Heart left ventricle (tissue), 16 donors: Measurements from ENCODE around the gene ERC1. TPM values are rescaled to one million over a fixed set of nuclear protein-coding genes. Genes with fewer than 3 reads are reported as not detected.
A peak's percentile ranks its signal among the peaks of the same experiment; 100 is the strongest.

Experiments used
- ATAC-seq, 4 donors: fragments of 200-7000 bp; cut with Tn5 transposase; one replicate each; pipeline ENCODE4 v1.9.1; 2020 to 2022; ENCODE audit warnings: moderate library complexity in 4 of 4, mild to moderate bottlenecking in 3 of 4, moderate number of reproducible peaks in 1 of 4
- DNase-seq, 5 donors: peaks; one replicate each; pipeline ENCODE4 v3.0.0-alpha.2; 2020
- H3K27ac ChIP-seq, 12 donors: fragments of 200-600 bp; sonication (generic) in 4 of 12; one replicate each; pipeline versions ENCODE4 v1.5.0 to v1.8.0; 2016 to 2022; ENCODE audit warnings: mild to moderate bottlenecking in 2 of 12
- H3K27me3 ChIP-seq, 9 donors: fragments of 200-600 bp; sonication (generic) in 2 of 9; one replicate each; pipeline versions ENCODE4 v1.5.1 to v1.8.0; 2016 to 2022; ENCODE audit warnings: mild to moderate bottlenecking in 3 of 9
- H3K36me3 ChIP-seq, 9 donors: fragments of 200-600 bp; sonication (generic) in 2 of 9; one replicate each; pipeline versions ENCODE4 v1.5.0 to v1.8.0; 2018 to 2022; ENCODE audit warnings: mild to moderate bottlenecking in 2 of 9
- H3K4me1 ChIP-seq, 12 donors: fragments of 200-600 bp; sonication (generic) in 4 of 12; one replicate each; pipeline versions ENCODE4 v1.5.0 to v1.8.0; 2016 to 2022; ENCODE audit warnings: mild to moderate bottlenecking in 3 of 12
- H3K4me3 ChIP-seq, 12 donors: fragments of 200-600 bp; sonication (generic) in 4 of 12; one replicate each; pipeline versions ENCODE4 v1.5.0 to v1.8.0; 2017 to 2022; ENCODE audit warnings: mild to moderate bottlenecking in 9 of 12, moderate library complexity in 4 of 12
- H3K9me3 ChIP-seq, 12 donors: fragments of 200-600 bp; sonication (generic) in 4 of 12; one replicate each; pipeline versions ENCODE4 v1.5.0 to v1.8.0; 2016 to 2022; ENCODE audit warnings: mild to moderate bottlenecking in 1 of 12
- CTCF ChIP-seq, 12 donors: fragments of 200-600 bp; sonication (generic) in 4 of 12; IDR thresholded peaks; one replicate each; pipeline versions ENCODE4 v1.5.0 to v1.8.0; 2018 to 2022; ENCODE audit warnings: antibody characterized with exemption in 12 of 12, mild to moderate bottlenecking in 5 of 12
- POLR2A ChIP-seq, 2 donors: fragments of 450-650 bp; IDR thresholded peaks; one replicate each; pipeline ENCODE4 v1.6.1; 2017; ENCODE audit warnings: antibody characterized with exemption in 2 of 2, mild to moderate bottlenecking in 2 of 2, moderate library complexity in 2 of 2
- WGBS, 4 donors: extraction: QIAGEN DNeasy Blood & Tissue Kit in 2 of 4; methylation state at CpG; one replicate each; pipeline versions ENCODE4 v1.1.5 to v1.1.7; 2013 to 2018; 5-methylcytosine and 5-hydroxymethylcytosine counted together
- intact Hi-C, 10 donors: fragments of 100-400 bp; cut with DNase I; formaldehyde crosslinking; loops; one replicate each; pipeline versions ENCODE4 v1.11.1 to v1.14.2; 2022
- polyA plus RNA-seq, 2 donors: library from polyadenylated mRNA; stranded (reverse); fragments of 200-250 nt; gene quantifications; one replicate each; pipeline ENCODE4 v1.2.3, GENCODE V29; 2013
- total RNA-seq, 9 donors: library from RNA; depleted of rRNA in 2 of 9; stranded (reverse); fragments of >200 nt in 2 of 9; fragmentation: NEBNext Ultra II Directional in 3 of 9; extraction: Animal tissue kit (Norgen Biotek cat#: 25700) in 3 of 9; gene quantifications; one replicate each; pipeline versions ENCODE4 v1.1.0 to v1.2.4, GENCODE V29; 2016 to 2023
- donor health status: ischemic (EF 13 %, LVEDD 7.1; RV severe dilation, severe dysfunction).
- donor health status: healthy with polysubstance abuse.
- donor health status: DM: no; HTN: yes; CAD: no.
- donor health status: DM: no; HTN: no; CAD: no.
- donor health status: ischemic (EF 25% LVEDD 6.9; RV normal size, moderate dysfunction).
- donor health status: ischemic (EF 25% LVEDD 5.7; RV mildly dilated, moderate dysfunction).
- donor health status: healthy.
- donor health status: DM: yes; HTN: yes; CAD: no.
- donor health status: ischemic (EF 35%, LVEDD 5.7; RV mildly dilated, moderate dysfunction).
- donor health status: nonischemic (EF 11% LVEDD 7.7; RV severe dilation, severe dysfunction).
- donor health status: DM: yes; HTN: yes; CAD: no.
- donor health status: PGD.
- donor health status: ischemic (EF 29% LVEDD 5.4; RV normal size, mild dysfunction).
- donor health status: nonischemic (EF 23%, LVEDD 6.1; RV moderate dilation, normal function).

Gene ERC1
- total and polyA plus RNA-seq, 11 donors = 13.5 to 84.0 (median 47.9) TPM

GRCh38 chr12:1350055-1350933 is 359.3 kb downstream of the ERC1 start:
- Histone ChIP-seq H3K36me3 (no peaks in the 10 kb centered on the region), H3K27me3 (no peaks in the 10 kb centered on the region), H3K9me3 (no peaks in the 10 kb centered on the region), H3K4me3 (no peak overlapping the region), H3K4me1 (peaks cover 0 to 9% (median 0%) of the 10 kb centered on the region in 12 donors), H3K27ac (peak overlapping the region in 2 of 12 donors; percentile 9 to 56)
- DNase-seq (no peak), ATAC-seq (peak in 3 of 4 donors; percentile 33 to 59 (median 56))
- WGBS, 4 donors = 73 to 83% (median 79%) methylated on average over 6 of the region's 6 CpGs
- TF ChIP-seq POLR2A (IDR thresholded peaks at IDR 0.05) (no peak), CTCF (IDR thresholded peaks at IDR 0.05) (no peak)
- intact Hi-C loops = no loop called here

- ATAC-seq = peak in 2 of 4 donors; percentile 16 to 18
- intact Hi-C loops = no loop called here
- no peak for DNase-seq
- no peak for TF ChIP-seq POLR2A (IDR thresholded peaks at IDR 0.05)
- no peak for TF ChIP-seq CTCF (IDR thresholded peaks at IDR 0.05)
- Histone ChIP-seq H3K27me3 (no peaks in the 10 kb centered on the region), H3K36me3 (no peaks in the 10 kb centered on the region), H3K4me3 (no peak overlapping the region), H3K4me1 (peaks cover 0 to 15% (median 0%) of the 10 kb centered on the region in 12 donors), H3K27ac (peak overlapping the region in 2 of 12 donors; percentile 9 to 56), H3K9me3 (no peaks in the 10 kb centered on the region)
- WGBS, 4 donors = 76 to 82% (median 79%) methylated on average over 1 of the region's 1 CpG
Observed at GRCh38 chr12:1350934-1351240, 359.9 kb downstream of the ERC1 start.

- Histone ChIP-seq H3K9me3 (no peaks in the 10 kb centered on the region), H3K27ac (no peak overlapping the region), H3K27me3 (no peaks in the 10 kb centered on the region), H3K4me1 (peaks cover 0 to 15% (median 0%) of the 10 kb centered on the region in 12 donors), H3K36me3 (no peaks in the 10 kb centered on the region), H3K4me3 (no peak overlapping the region)
- no peak for TF ChIP-seq POLR2A (IDR thresholded peaks at IDR 0.05)
- no peak for TF ChIP-seq CTCF (IDR thresholded peaks at IDR 0.05)
- WGBS, 4 donors = 89 to 96% (median 92%) methylated on average over 2 of the region's 2 CpGs
- DNase-seq (no peak), ATAC-seq (no peak)
- intact Hi-C loops = no loop called here
Observed at GRCh38 chr12:1351926-1352325, 360.9 kb downstream of the ERC1 start.

- Histone ChIP-seq H3K4me3 (no peak overlapping the region), H3K27ac (no peak overlapping the region), H3K9me3 (no peaks in the 10 kb centered on the region), H3K4me1 (peaks cover 0 to 15% (median 0%) of the 10 kb centered on the region in 12 donors), H3K27me3 (no peaks in the 10 kb centered on the region), H3K36me3 (no peaks in the 10 kb centered on the region)
- WGBS, 4 donors = 92 to 99% (median 97%) methylated on average over 2 of the region's 2 CpGs
- ATAC-seq (no peak), DNase-seq (no peak)
- intact Hi-C loops = no loop called here
- TF ChIP-seq CTCF (IDR thresholded peaks at IDR 0.05) (no peak), POLR2A (IDR thresholded peaks at IDR 0.05) (no peak)
Observed at GRCh38 chr12:1353451-1353850, 362.4 kb downstream of the ERC1 start.
